HG03520 (cell line): ENCODE results near the gene DDX42.

Experiments used
- ATAC-seq: cut with Tn5 transposase; IDR thresholded peaks from one replicate; pipeline ENCODE4 v1.9.1; 2021; ENCODE audit warnings: mild to moderate bottlenecking, moderate library complexity; ENCODE audit not compliant: unreplicated experiment

The DDX42 gene

DNA sequence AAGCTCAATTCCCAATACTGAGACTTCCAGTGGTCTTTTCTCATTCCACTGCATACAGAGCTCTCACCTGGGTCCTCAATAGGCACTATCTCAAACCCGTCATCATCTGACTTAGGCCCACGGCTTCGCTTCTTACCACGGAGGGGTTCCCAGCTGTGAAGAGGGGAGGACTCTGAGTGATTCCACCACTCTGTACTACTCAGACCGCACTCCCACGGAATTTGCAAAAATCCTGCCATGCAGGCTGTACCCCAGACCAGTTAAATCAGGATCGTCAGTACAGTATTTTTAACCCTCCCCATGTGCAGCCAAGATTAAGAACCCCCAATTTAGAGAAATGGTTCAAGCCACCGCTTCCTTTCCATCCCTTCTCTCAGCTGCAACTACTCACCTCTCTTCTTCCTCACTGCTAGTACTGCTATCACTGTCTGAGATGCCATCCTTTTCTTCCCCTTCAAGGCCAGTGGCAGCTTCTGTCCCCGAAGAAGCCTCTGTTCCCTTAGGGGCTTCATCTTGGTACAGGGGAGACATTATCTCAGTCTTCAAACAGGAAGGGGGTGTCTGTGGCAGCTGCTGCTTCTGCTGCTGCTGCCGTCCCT is 47.1 kb downstream of the DDX42 start:
- ATAC-seq, result no peak

DNA sequence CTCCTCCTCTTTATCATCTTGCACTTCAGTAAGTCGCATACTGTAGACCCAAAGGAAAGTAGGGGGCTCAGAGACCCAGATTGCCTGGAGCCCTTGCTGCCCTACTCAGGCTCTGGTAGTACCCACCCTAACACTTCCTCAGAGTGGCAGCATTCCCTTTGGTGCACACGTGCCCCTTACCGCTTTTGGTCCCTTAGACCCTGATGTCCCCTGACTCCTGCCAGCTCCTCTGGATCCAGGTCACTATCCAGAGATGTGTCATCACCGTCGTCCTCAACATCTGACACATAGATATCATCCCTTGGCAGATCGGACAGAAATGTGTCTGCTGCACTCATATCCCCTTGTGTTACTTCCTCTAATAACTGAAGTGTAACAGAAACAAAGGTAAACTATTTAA is 47.8 kb downstream of the DDX42 start:
- ATAC-seq, result no peak

DNA sequence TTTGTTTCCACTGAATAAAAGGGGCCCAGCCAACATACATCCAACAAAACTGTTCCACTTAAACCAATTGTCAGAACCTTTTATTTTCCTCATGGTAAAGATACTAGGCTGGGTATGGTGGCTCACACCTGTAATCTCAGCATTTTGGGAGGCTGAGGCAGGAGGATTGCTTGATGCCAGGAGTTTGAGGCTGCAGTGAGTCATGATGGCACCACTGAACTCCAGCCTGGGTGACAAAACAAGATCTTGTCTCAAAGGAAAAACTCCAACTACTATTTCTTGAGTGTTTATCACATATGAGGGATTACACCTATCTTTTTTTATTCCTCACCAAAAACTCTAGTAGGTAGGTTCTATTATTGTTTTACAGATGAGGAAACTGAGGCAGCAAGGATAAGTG is 48.6 kb downstream of the DDX42 start:
- ATAC-seq, result no peak

DNA sequence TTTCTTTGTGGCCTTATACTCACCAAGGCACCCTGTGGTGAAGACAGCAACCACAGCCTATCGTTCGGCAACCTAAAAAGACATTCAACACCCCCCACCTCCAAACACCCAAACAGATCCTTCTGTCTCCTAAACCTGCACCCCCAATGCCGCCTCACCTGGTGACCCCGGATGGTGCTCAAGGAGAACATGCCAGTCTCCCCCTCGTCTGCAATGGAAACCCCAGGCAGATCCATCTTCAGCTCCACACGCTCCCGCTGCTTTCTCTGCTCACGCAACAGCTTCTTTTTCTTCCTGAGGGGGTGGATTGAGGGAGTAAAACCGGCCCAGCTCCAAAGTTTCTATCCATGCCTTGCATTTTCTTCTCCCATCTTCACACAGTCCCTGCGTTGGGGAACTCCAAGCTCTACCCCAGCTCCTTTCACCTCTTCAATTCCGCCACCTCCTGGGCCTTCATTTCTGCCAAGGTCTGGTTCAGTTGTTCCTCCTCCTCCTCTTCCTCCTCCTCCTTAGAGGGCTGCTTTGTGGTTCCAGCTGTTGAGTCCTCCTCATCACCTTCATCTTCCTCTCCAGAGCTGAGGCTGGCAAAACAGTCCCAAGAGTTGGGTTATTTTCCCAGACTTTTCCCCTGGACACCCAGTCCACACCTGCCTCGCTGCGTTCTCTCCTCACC is 49.8 kb downstream of the DDX42 start:
- ATAC-seq, result no peak

DNA sequence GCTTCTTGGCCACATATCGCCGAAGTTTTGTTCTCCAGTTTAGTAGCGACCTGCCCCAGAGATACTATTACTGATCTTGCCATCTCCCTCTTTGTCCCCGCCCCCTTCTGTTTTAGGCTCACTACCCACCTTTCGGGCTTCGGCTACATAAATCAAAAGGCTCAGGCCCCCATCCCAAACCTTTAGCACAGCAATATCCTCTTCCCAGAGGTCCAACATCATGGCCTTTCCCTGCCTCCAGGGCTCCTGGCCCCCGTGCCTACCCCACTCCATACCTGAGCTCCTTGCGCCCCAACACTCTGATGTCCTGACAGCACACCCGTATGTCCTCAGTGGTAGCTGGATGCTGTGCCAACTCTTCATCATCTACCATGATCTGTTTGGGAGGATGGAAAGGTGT is 50.4 kb downstream of the DDX42 start:
- ATAC-seq, result no peak

DNA sequence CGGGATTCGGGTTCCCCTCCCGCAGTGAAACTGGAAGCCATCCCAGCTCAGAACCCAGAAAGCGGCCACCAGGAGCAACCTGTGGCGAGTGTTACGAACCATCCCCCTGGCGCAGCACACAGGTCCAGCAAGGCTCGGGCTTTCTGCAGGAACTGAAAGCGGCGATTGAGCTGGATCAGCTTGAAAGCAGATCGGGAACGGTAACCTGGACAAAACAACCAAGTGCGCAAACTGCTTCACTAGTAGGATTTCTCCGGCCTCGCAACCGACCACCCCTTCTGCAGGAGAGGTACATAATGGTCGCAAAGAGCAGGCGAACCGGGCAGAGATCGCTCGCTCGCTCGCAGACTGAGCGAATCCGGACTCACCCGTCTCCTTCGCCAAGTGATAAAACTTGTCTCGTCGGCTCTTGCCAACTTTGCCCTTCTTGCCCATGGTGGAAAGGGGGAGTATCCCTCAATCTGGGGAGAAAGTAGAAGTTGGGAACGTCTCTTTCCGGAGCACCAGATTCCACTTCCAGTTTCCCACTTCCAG is 52.6 kb downstream of the DDX42 start:
- no peak for ATAC-seq

DNA sequence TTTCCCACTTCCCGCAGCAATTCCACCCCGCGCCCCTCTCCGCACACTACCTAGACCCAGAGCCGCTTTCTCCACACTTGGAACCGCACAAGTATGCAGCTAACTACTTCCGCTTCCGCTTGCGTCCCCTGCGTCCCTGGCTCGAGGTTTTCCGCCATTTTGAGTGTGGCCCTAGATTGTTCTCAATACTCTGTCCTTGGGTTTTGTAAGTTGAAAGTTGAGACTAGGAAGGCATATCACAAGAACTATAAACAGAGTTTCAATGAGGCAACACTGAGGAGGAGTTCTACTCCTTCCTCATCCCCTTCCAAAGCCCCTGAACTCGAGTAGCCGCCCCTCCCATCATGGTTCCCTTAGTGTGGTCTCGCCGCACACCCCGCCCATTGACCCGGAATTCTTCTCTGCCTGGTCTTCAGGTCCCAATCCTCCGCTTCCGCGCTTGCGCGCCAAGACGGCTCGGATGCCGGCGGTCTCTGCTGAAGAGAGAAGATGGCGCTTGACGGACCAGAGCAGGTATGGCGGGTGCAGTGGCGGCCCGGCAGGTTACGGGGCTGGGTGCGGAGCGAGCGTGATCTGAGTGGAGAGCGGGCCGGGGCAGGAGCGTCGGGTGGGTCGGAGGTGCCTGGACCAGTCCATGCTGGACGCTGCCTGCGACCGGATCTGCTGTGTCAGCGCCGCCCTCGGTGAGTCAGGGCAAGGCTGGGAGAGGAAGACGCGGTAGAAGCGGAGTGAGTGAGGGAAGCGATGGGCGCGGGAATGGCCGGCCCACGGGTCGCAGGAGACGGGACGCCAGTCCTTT is 53.2 kb downstream of the DDX42 start, which contains the start of the genes FTSJ3 and PSMC5:
Gene FTSJ3 (minus strand): TSS at position 662 of the 799 bp plus-strand sequence. CDS start 761 bp downstream, outside the sequence.
Gene PSMC5 (plus strand): TSS at position 430 of the 799 bp plus-strand sequence. CDS start 60 bp downstream, at position 490.
- peak; percentile 80 for ATAC-seq

DNA sequence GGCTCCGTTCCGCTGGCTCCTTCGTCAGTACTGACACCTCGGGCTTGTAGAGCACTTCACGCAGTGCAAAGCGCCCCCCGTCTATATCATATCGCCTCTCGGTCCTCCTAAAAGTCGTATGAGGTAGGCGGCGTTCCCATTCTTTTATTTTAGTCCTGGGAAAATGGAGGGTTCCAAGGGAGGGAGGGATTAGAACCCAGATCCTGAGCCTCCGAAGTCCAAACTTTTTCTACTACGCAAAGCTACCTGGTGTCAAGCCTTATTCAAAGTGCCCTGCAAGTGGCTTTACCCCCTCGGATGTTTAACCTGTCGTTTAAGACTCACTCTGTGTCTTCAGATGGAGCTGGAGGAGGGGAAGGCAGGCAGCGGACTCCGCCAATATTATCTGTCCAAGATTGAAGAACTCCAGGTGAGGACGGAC is 53.8 kb downstream of the DDX42 start:
- ATAC-seq, result no peak

DNA sequence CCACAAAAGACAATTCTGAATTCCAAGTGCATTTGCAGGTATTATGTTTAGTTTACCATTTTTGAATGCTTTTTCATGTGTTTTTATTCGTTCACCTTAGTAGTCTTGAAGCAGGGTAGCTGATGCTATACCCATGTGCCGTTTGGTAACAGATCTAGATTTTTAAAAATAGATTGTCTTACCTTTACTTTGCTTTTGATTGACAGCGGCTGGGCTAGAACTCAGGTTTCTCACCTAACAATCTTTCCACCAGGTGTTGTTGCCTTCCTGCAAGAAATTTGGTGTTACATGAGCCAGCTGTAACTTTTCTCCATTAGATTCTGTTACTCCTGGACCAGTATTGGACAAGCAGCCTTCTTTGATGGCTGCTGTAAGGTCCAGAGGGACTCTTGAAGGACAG is 55.0 kb downstream of the DDX42 start:
- no peak for ATAC-seq

DNA sequence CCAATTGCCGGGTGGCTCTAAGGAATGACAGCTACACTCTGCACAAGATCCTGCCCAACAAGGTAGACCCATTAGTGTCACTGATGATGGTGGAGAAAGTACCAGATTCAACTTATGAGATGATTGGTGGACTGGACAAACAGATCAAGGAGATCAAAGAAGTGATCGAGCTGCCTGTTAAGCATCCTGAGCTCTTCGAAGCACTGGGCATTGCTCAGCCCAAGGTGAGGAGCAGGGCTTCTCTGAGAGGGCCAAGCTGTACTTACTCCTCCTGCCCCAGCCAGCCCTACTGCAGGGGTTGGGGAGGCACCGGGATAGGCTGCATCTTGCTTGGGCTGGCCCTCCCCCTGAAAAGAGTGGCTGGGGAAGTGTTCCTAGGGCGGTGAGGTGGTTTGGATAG is 56.3 kb downstream of the DDX42 start:
- no peak for ATAC-seq

DNA sequence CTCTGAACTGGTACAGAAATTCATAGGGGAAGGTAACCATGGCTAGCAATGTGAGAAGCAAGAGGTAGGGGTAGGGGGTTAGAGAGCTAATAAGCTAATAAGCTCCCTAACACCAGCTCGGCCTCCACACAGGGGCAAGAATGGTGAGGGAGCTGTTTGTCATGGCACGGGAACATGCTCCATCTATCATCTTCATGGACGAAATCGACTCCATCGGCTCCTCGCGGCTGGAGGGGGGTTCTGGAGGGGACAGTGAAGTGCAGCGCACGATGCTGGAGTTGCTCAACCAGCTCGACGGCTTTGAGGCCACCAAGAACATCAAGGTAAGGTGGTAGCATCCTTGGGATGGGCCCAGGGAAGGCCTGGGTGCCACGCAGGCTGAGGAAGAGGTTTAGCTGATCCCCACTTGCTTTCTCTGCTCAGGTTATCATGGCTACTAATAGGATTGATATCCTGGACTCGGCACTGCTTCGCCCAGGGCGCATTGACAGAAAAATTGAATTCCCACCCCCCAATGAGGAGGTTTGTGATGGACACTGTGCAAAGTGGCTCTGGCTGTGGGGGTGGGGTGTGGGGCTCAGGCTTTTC is 57.0 kb downstream of the DDX42 start:
- ATAC-seq, result no peak

DNA sequence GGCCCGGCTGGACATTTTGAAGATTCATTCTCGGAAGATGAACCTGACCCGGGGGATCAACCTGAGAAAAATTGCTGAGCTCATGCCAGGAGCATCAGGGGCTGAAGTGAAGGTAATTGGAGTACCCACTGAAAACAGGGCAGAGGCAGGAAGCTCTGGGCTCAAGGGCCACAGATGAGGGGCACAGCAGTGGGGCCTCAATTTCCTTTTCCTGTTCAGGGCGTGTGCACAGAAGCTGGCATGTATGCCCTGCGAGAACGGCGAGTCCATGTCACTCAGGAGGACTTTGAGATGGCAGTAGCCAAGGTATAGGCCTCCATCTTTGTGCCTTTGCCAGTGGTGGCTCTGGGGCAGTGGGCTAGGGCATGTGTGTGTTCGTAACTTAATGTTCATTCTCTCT is 57.5 kb downstream of the DDX42 start:
- no peak for ATAC-seq

DNA sequence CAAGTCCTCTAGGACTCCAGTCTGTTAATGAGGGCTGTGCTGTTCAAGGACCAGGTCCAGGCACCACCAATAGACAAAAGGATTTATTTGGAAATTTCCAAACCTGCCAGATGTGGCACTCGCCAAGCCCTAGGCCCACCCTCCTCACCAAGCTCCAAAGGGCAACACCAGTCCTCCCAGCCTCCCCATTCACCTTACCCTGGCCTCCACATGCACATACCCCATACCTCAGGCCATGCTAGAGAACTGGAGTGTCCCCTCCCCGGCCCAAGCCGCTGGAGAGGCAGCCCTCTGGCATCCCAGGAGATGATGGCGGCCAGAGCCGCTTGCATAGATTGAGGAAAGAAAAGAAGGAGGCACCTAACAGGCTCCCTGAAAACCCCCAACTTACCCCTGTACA is 58.0 kb downstream of the DDX42 start:
- ATAC-seq, result no peak

DNA sequence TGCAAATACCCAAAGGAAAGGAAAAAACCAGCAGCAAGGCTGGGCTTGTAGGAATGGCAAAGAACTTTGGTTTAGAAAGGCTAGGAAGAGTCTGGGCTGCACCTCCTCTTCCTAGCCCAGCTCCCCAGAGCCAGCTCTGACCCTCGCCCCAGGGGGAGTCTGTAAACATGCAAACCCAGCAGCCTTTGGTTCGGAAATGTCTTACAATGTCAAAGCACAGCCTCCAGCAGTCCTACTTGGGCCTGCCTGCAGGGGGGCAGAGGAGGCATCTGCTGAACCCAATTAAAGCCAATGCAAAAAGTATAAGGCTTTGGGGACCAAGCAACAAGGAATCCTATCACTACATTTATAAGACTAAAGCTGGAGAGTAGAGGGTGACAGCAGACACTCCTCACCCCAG is 58.5 kb downstream of the DDX42 start:
- no peak for ATAC-seq

DNA sequence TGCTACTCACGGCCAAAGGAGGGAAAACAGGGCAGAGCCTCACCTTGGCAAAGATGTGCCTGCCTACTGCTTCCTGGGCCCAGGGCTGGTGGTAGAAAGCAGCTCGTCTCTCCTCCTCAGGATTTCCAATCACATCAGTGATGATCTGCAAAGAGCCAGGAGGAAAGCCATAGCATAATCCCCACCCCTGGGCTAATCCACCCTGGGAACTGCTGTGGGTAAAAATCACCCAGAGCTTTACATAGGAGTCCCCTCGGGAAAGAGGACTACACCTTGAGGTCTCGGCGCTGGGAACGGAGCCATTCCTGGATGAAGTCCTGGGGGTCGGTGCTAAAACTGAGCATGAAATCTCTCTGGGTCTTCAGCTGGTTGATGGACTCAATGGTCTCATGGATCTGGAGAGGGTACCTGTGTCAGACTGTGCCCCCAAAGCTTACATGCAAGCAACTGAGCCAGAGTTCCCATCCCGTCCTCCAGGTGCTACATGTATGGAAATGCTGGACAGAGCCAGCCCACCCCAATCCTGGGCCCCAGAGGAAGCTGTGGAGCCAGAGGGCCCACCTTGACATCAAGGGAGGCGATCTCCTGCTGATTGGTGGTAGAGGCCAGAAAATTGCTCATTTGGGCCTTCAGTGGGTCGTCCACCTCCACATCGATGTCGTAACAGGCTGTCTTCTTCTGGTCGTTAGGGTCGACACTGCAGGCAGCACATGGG is 59.2 kb downstream of the DDX42 start:
- no peak for ATAC-seq

DNA sequence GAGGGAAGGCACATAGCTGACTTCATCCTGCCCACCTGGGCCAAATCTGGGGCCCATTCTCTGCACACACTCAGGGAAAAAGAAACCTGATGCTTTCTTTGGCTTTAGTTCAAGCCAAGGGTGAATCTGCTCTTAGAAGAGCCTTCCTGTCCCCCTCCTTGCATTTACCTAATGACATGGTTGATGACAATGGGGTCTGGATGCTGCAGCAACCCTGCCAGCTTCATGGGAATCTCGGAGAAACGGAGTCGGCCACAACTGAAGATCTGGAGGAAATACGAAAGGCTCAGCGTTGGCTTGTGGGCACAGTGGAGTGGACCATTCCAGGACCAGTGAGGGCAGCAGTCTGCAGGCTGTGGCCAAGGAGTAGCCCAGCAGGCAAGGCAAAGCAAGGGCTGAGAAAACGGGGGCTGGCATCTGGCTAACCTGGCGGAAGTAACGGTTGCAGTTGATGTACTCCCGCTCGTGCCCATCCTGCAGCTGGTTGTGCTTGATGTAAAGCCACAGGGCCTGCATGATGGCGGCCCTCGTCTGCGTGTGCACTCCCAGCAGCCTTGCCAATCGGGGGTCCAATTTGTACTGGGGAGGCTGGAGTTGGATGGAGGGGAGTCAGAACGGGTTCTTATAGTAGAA is 59.9 kb downstream of the DDX42 start:
- no peak for ATAC-seq

DNA sequence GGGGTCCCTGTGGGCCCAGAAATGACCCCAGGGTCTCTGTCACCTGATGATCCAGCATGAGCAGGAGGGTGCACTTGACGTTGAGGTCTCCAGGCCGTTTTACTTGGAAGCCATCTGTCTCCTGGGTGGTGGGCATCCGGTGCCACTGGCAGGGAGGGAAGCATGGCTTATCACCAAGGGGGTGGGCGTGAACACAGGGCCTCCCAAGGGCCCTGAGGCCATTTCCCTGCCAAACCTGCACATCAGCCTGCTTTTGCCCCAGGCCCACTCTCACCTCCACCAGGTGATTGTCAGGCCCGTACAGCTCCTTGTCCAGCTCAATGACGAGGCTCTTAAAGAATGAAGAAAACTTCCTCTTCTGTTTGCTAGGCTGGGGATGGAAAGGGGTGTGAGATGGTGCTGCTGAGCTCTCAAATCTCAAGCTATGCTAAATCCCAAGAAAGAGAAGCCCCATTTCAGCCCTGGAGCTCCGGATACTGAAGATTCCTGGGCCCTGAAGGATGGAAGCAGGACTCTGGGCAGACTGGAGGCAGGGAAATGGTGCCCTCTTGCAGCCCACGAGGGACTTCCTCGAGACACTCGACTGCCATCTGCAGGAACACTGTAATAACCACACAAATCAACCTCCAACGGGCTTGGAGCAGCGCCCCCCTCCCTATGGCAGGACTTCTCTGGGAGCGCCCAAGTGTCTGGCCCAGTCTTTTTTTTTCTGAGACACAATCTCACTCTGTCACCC is 60.6 kb downstream of the DDX42 start:
- peak; percentile 49 for ATAC-seq

DNA sequence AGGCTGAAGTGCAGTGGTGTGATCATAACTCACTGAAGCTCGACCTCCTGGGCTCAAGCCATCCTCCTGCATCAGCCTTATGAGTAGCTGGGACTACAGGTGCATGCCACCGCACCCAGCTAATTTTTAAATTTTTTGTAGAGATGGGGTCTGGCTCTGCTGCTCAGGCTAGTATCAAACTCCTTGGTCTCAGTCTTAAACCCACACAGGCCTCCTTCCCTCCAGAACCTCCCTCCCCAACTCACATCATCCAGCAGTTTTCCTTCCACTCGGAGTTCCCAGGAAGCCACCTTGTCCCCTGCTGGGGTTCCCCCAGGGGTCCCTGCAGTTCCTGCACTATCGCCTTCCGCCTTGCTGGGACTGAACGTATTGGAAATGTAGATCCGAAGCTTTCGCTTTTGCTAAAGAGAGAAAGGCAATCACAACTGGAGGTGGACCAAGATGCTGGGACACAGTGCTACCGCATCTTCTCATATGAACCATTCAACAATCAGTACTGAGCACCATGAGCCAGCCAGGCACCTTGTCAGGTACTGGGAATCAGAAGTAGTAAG is 61.3 kb downstream of the DDX42 start:
- no peak for ATAC-seq

DNA sequence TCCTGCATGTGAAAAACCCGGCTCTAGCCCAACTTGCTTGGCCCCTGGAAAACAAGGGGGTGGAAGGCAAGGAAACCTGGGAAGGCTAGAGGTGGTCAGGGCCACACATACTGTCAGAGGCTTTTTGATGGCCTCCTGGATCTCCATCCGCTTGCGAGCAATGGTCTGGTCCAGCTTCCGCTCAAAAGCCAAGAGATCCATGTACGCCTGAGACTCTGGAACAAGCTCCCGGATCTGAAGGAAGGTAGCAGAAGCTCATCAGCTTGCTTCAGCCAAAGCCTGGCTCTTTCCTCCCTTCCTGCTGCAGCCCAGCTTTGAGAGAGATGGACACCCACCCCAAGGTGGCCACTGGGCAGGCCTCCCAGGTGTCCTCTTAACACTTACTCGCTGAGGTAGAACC is 62.8 kb downstream of the DDX42 start:
- no peak for ATAC-seq
